Activated naive CD8-positive, alpha-beta T cell (primary cell): Measurements from ENCODE around the gene WT1.

Experiments
- H3K27ac Mint-ChIP-seq: one replicate; pipeline ENCODE4 v1.8.0; 2021; ENCODE audit warnings: mixed read lengths
- H3K27me3 Mint-ChIP-seq: one replicate; pipeline ENCODE4 v1.8.0; 2021; ENCODE audit warnings: mixed read lengths
- H3K36me3 Mint-ChIP-seq: one replicate; pipeline ENCODE4 v1.8.0; 2021; ENCODE audit warnings: mixed read lengths
- H3K4me1 Mint-ChIP-seq: one replicate; pipeline ENCODE4 v1.8.0; 2021; ENCODE audit warnings: low read depth, mixed read lengths
- H3K4me3 Mint-ChIP-seq: one replicate; pipeline ENCODE4 v1.8.0; 2021; ENCODE audit warnings: mild to moderate bottlenecking, mixed read lengths
- H3K9me3 Mint-ChIP-seq: one replicate; pipeline ENCODE4 v1.8.0; 2021; ENCODE audit warnings: low read depth, mixed read lengths

WT1 gene

DNA sequence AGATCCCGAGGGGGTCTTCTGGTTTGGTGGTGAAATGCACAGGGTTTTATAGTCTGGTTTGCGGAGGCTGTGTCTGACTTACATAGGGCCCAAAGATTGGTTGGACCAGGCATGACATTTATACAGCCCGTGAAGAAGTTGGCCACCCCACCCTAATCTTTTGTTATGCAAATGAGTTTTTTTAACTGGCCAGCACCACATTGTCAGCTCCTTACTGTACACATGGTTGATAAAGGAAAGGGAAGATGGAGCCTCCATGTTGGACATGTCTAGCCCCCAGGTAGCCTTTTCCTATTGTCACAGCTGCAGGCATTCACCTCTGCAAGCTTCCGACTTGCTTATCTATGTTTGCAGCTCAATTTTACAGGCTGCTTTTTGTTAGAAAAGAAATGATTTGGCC is 70.1 kb downstream of the WT1 start:
- peaks cover 8% of the 10 kb centered on the region for H3K27me3 Mint-ChIP-seq
- H3K36me3 Mint-ChIP-seq, result no peaks in the 10 kb centered on the region
- H3K27ac Mint-ChIP-seq, result no peak overlapping the region
- no peaks in the 10 kb centered on the region for H3K9me3 Mint-ChIP-seq
- H3K4me1 Mint-ChIP-seq, result no peaks in the 10 kb centered on the region
- H3K4me3 Mint-ChIP-seq, result no peak overlapping the region

- Mint-ChIP-seq H3K9me3 (no peaks in the 10 kb centered on the region), H3K4me1 (no peaks in the 10 kb centered on the region), H3K27ac (no peak overlapping the region), H3K36me3 (no peaks in the 10 kb centered on the region), H3K4me3 (no peak overlapping the region), H3K27me3 (peaks cover 8% of the 10 kb centered on the region)
Observed at GRCh38 chr11:32358729-32359128, 76.6 kb downstream of the WT1 start.

DNA sequence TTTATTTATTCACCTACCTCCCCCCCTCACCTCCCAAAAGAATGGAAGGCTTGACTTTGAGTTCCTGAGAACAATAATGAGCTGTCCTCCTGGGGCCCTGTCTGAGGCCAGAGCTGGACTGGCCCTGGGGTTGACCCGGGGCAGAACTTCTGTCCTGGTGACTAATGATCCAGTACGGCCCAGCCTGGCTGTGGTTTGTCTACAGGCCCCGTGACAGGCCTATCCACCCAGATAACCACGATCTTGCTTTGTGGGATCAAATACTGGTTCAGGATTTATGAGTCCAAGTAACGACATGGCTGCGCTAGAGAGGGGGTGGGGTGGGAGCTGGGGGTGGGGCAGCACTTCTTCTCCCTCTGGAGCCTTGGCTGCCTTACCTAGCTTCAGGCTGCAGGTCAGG is 81.5 kb downstream of the WT1 start:
- Mint-ChIP-seq H3K9me3 (no peaks in the 10 kb centered on the region), H3K27me3 (peaks cover 4% of the 10 kb centered on the region), H3K36me3 (peaks cover 3% of the 10 kb centered on the region), H3K4me3 (no peak overlapping the region), H3K27ac (no peak overlapping the region), H3K4me1 (no peaks in the 10 kb centered on the region)

- Mint-ChIP-seq H3K4me3 (no peak overlapping the region), H3K27ac (no peak overlapping the region), H3K36me3 (peaks cover 3% of the 10 kb centered on the region), H3K4me1 (peaks cover 8% of the 10 kb centered on the region), H3K9me3 (no peaks in the 10 kb centered on the region), H3K27me3 (peaks cover 9% of the 10 kb centered on the region)
Observed at GRCh38 chr11:32348502-32348901, 86.8 kb downstream of the WT1 start.

GRCh38 chr11:32344946-32345345 is 90.4 kb downstream of the WT1 start:
- Mint-ChIP-seq H3K27me3 (peaks cover 7% of the 10 kb centered on the region), H3K4me3 (no peak overlapping the region), H3K4me1 (peaks cover 11% of the 10 kb centered on the region), H3K36me3 (no peaks in the 10 kb centered on the region), H3K27ac (no peak overlapping the region), H3K9me3 (no peaks in the 10 kb centered on the region)

- H3K36me3 Mint-ChIP-seq, result no peaks in the 10 kb centered on the region
- no peak overlapping the region for H3K27ac Mint-ChIP-seq
- H3K9me3 Mint-ChIP-seq, result no peaks in the 10 kb centered on the region
- peaks cover 11% of the 10 kb centered on the region for H3K4me1 Mint-ChIP-seq
- H3K4me3 Mint-ChIP-seq, result no peak overlapping the region
- H3K27me3 Mint-ChIP-seq, result peaks cover 5% of the 10 kb centered on the region
Observed at GRCh38 chr11:32343325-32344008, 91.9 kb downstream of the WT1 start.

DNA sequence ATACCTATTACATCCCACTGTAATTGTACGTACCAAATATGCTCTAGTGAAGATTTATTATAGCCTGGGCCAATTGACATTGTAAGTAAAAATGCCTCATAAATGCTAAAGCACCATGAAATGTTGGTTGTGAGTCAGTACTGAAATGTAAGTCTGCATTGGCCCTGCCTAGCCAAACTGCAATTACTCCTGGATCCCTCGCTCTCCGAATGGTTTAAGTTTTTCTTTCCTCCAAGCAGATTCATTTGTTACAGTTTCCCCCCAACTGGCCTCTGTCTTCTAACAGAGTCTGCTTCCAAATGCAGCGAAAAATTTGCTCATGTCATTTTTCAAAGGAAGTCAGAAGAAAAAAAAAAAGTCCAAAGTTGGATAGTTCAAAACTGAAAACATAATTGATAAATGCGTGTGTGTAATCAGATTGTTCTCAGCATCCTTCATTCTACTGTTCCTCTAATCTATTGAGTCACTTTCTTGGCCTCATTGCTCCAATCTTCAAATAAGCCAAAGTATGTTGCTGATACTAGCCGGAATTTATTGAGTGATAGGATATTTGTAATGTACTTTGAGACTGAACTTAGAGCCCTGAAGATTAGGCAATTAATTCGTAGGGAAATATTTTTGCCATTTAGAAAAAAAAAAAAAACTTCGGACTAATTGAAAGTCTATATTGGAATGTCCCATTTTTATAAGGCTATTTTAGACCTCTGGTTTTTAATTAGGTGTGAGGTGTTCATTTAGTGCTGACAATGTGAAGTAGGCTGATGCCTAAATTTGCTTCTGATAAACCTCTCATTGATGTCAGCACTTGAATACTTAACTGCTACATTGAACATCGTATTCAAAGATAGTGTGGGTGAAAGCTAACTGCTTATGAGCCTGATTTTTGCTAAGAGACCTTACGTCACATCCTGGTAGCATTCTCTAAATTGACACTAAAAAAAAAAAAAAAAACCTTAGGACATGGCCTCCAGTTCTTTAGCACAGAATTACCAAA is 93.4 kb downstream of the WT1 start:
- Mint-ChIP-seq H3K4me1 (peaks cover 11% of the 10 kb centered on the region), H3K9me3 (no peaks in the 10 kb centered on the region), H3K4me3 (no peak overlapping the region), H3K27me3 (peaks cover 10% of the 10 kb centered on the region), H3K36me3 (no peaks in the 10 kb centered on the region), H3K27ac (no peak overlapping the region)

- Mint-ChIP-seq H3K4me1 (peaks cover 11% of the 10 kb centered on the region), H3K27me3 (peaks cover 8% of the 10 kb centered on the region), H3K9me3 (no peaks in the 10 kb centered on the region), H3K27ac (no peak overlapping the region), H3K36me3 (no peaks in the 10 kb centered on the region), H3K4me3 (no peak overlapping the region)
Observed at GRCh38 chr11:32340181-32340580, 95.2 kb downstream of the WT1 start.
